Nephron progenitor cell (in vitro differentiated cells): ENCODE data around the gene ATP6V1E1.

Experiments
- DNase-seq: peaks from one replicate; pipeline ENCODE4 v3.0.0; 2021
- H3K27ac Mint-ChIP-seq: 2 replicates; pipeline ENCODE4 v1.8.0; 2021; ENCODE audit warnings: mild to moderate bottlenecking, moderate library complexity, mixed read lengths
- H3K27me3 Mint-ChIP-seq: 2 replicates; pipeline ENCODE4 v1.8.0; 2021; ENCODE audit warnings: mild to moderate bottlenecking, low read depth, mixed read lengths; ENCODE audit not compliant: poor library complexity
- H3K36me3 Mint-ChIP-seq: 2 replicates; pipeline ENCODE4 v1.8.0; 2021; ENCODE audit warnings: low read depth, mixed read lengths
- H3K4me1 Mint-ChIP-seq: 2 replicates; pipeline ENCODE4 v1.8.0; 2021; ENCODE audit warnings: mixed read lengths
- H3K4me3 Mint-ChIP-seq: 2 replicates; pipeline ENCODE4 v1.8.0; 2021; ENCODE audit warnings: mild to moderate bottlenecking, moderate library complexity, mixed read lengths
- H3K9me3 Mint-ChIP-seq: 2 replicates; pipeline ENCODE4 v1.8.0; 2021; ENCODE audit warnings: mild to moderate bottlenecking, moderate library complexity, mixed read lengths
- TF ChIP-seq, protein P1 (sequence below): fragments of 200-600 bp; sonication (generic); IDR thresholded peaks from 2 replicates; pipeline ENCODE4 v1.5.0; 2021; ENCODE audit warnings: antibody characterized with exemption

The ATP6V1E1 gene

DNA sequence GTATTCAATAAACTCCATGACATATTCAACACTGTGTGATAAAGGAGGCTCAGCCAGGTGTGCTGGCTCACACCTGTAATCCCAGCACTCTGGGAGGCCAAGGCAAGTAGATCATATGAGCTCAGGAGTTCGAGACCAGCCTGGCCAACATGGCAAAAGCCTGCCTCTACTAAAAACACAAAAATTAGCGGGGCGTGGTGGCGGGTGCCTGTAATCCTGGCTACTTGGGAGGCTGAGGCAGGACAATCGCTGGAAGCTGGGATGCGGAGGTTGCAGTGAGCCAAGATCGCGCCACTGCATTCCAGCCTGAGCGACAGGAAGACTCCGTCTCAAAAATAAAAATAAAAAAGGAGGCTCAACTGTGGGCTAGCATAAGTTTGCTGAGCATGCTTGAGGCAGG lies 69.4 kb downstream of the ATP6V1E1 start:
- DNase-seq, result no peak
- Mint-ChIP-seq H3K4me3 (no peak overlapping the region), H3K36me3 (peaks cover 63% of the 10 kb centered on the region), H3K27ac (no peak overlapping the region), H3K9me3 (peaks cover 25% of the 10 kb centered on the region), H3K27me3 (peaks cover 3% of the 10 kb centered on the region), H3K4me1 (peaks cover 20% of the 10 kb centered on the region)
- TF ChIP-seq, protein P1, sequence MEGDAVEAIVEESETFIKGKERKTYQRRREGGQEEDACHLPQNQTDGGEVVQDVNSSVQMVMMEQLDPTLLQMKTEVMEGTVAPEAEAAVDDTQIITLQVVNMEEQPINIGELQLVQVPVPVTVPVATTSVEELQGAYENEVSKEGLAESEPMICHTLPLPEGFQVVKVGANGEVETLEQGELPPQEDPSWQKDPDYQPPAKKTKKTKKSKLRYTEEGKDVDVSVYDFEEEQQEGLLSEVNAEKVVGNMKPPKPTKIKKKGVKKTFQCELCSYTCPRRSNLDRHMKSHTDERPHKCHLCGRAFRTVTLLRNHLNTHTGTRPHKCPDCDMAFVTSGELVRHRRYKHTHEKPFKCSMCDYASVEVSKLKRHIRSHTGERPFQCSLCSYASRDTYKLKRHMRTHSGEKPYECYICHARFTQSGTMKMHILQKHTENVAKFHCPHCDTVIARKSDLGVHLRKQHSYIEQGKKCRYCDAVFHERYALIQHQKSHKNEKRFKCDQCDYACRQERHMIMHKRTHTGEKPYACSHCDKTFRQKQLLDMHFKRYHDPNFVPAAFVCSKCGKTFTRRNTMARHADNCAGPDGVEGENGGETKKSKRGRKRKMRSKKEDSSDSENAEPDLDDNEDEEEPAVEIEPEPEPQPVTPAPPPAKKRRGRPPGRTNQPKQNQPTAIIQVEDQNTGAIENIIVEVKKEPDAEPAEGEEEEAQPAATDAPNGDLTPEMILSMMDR, result no peak

DNA sequence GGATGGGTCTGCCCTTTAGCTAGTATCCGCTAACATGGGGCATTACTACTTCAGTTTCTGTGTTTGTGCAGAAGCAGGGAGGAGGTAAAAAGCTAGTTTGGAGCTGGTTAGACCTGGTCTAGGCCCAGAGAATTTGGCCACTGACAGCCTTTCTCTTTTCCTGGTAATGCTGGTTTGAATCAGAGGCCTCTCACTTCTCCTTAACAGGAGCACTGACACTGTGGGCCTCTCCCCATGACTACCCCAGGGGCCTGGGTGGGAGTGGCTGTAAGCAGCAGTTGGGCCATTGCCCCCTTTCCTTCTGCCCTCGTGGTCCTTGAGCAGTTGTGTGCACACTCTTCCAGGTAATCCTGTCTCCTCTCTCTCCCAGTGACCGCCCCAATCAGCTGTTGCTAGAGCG lies 73.7 kb downstream of the ATP6V1E1 start:
- peaks cover 83% of the 10 kb centered on the region for H3K36me3 Mint-ChIP-seq
- no peak for DNase-seq
- no peaks in the 10 kb centered on the region for H3K4me1 Mint-ChIP-seq
- H3K27me3 Mint-ChIP-seq, result no peaks in the 10 kb centered on the region
- no peak overlapping the region for H3K4me3 Mint-ChIP-seq
- no peak overlapping the region for H3K27ac Mint-ChIP-seq
- H3K9me3 Mint-ChIP-seq, result peaks cover 14% of the 10 kb centered on the region
- TF ChIP-seq, protein P1, result no peak

DNA sequence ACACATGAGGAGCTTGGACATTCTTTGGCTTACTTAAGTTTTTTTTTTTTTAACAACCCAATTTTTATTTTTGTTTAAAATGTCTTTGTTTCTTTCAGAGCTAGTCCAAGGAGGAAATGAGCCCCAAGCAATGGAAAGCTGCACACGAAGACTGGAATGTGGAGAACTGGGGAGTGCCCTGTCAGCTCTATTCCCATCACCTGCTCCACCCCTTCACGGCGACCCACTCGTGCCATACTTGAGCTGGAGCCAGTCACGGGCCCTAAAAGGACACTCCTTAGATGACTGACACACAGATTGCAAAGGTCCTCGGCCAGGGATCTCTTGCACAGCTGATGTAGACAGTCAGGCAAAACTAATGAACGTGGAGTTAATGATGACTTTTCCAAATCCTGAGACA lies 75.8 kb downstream of the ATP6V1E1 start:
- Mint-ChIP-seq H3K27ac (no peak overlapping the region), H3K4me1 (no peaks in the 10 kb centered on the region), H3K9me3 (no peaks in the 10 kb centered on the region), H3K36me3 (peaks cover 82% of the 10 kb centered on the region), H3K4me3 (no peak overlapping the region), H3K27me3 (no peaks in the 10 kb centered on the region)
- no peak for DNase-seq
- TF ChIP-seq, protein P1, result no peak

DNA sequence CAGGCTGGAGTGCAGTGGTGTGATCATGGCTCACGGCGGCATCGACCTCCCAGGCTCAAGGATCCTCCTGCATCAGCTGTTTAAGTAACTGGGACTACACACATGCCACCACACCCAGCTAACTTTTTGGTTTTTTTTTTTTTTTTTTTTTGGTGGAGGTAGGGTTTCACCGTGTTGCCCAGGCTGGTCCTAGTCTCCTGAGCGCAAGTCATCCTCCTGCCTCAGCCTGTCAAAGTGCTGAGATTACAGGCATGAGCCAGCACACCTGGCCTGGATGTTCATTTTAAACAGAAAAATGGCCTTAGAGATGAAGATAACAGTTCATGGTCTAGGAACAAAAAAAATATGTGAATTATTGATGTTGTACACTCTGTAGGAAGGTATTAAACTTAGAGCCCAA lies 78.9 kb downstream of the ATP6V1E1 start:
- Mint-ChIP-seq H3K27ac (no peak overlapping the region), H3K27me3 (no peaks in the 10 kb centered on the region), H3K9me3 (no peaks in the 10 kb centered on the region), H3K4me1 (no peaks in the 10 kb centered on the region), H3K36me3 (peaks cover 83% of the 10 kb centered on the region), H3K4me3 (no peak overlapping the region)
- TF ChIP-seq, protein P1, result no peak
- DNase-seq, result no peak

DNA sequence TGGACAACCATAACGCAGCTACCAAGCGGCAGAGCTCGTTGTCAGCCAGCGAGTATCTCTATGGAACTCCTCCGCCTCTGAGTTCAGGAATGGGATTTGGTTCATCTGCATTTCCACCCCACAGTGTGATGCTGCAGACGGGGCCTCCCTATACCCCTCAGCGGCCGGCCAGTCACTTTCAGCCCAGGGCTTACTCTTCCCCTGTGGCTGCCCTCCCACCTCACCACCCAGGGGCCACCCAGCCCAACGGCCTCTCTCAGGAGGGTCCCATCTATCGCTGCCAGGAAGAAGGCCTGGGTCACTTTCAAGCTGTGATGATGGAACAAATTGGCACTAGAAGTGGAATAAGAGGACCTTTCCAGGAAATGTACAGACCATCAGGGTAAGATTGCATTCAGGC lies 79.4 kb downstream of the ATP6V1E1 start:
- TF ChIP-seq, protein P1, result no peak
- peaks cover 78% of the 10 kb centered on the region for H3K36me3 Mint-ChIP-seq
- no peak overlapping the region for H3K4me3 Mint-ChIP-seq
- H3K27ac Mint-ChIP-seq, result no peak overlapping the region
- H3K4me1 Mint-ChIP-seq, result no peaks in the 10 kb centered on the region
- H3K27me3 Mint-ChIP-seq, result no peaks in the 10 kb centered on the region
- no peaks in the 10 kb centered on the region for H3K9me3 Mint-ChIP-seq
- DNase-seq, result no peak

DNA sequence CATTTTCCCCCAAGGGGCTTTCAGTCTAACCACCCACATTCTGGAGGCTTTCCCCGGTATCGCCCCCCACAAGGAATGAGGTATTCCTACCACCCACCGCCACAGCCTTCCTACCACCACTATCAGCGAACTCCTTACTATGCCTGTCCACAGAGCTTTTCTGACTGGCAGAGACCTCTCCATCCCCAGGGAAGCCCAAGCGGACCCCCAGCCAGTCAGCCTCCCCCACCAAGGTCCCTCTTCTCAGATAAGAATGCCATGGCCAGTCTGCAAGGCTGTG lies 79.9 kb downstream of the ATP6V1E1 start:
- Mint-ChIP-seq H3K9me3 (no peaks in the 10 kb centered on the region), H3K27me3 (no peaks in the 10 kb centered on the region)

More for the DNA sequence above, 79.9 kb downstream of the ATP6V1E1 start:
- no peak overlapping the region for H3K27ac Mint-ChIP-seq
- H3K4me1 Mint-ChIP-seq, result no peaks in the 10 kb centered on the region
- TF ChIP-seq, protein P1, result no peak
- no peak overlapping the region for H3K4me3 Mint-ChIP-seq
- H3K36me3 Mint-ChIP-seq, result peaks cover 79% of the 10 kb centered on the region
- DNase-seq, result no peak
